Measurements from ENCODE around the gene TTF1.

GRCh38 chr9:132447346-132447745, 40.7 kb upstream of the TTF1 start:
- TF ChIP-seq CTCF (conservative IDR thresholded peaks at IDR 0.05; ENCODE audit: low read length) (no peak; the same call in 1 of the 2 replicates), EZH2phosphoT487 (IDR thresholded peaks at IDR 0.05; ENCODE audit: borderline replicate concordance) (no peak)
